ENCODE results near the gene NLGN4Y.

DNA sequence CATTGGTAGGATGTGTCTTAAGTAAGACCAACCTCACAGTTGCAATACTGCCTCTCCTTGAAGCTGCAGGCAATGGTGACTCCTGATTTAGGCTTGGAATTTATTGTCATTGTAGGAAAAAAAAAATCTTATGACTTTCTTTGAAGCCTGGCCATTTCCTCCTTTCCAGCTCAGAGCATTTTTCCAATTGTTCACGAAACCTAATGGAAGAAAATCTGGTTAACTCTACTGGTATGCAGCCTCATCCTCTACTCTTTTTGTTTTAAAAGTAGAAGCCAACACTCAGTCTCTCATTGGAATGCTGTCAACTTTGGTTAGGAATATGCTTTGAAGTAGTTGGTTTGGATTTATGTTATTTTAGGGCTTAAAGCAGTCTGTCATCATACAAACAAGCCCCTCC, 298.6 kb downstream of the NLGN4Y start:
- no peak for TF ChIP-seq POLR2AphosphoS5 (IDR thresholded peaks at IDR 0.05)
- no peak for TF ChIP-seq POLR2A (IDR thresholded peaks at IDR 0.05)

Data from stomach (tissue), 4 donors.